Vagina (tissue), 2 donors: ENCODE measurements around the gene CEP89.

Source experiments
- POLR2A ChIP-seq, 2 donors: fragments of 450-650 bp; IDR thresholded peaks; one replicate each; pipeline ENCODE4 v1.6.1; 2017; ENCODE audit warnings: antibody characterized with exemption in 2 of 2, mild to moderate bottlenecking in 2 of 2, moderate library complexity in 2 of 2
- TF ChIP-seq, protein P1 (sequence below), 3 experiments: fragments of 450-650 bp in 2 of 3; fragments of 200-600 bp in 1 of 3; sonication (generic) in 1 of 3; IDR thresholded peaks; one replicate each; pipeline ENCODE4 v1.5.1; 2017 to 2019; ENCODE audit warnings: antibody characterized with exemption in 3 of 3, mild to moderate bottlenecking in 2 of 3, moderate library complexity in 2 of 3

DNA sequence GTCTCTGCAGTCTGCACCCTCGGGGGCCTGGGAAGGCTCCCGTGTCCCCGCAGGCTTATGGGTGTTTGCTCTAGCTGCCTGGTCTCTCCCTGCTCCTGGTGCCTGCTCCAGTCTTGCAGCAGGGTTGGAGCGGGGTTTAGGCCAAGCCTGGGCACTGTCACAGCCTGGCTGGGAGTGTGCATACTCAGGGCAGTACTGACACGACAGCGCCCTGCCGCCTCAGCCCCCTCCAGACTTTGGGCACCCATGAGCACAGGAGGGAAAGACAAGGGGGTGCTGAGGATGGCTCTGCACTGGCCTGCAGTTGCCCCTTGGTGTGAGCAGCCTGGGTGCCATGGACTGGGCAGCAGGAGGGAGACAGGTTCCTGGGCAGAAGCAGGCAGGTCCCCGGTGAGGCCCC, 35.7 kb downstream of the CEP89 start:
- TF ChIP-seq, protein P1, sequence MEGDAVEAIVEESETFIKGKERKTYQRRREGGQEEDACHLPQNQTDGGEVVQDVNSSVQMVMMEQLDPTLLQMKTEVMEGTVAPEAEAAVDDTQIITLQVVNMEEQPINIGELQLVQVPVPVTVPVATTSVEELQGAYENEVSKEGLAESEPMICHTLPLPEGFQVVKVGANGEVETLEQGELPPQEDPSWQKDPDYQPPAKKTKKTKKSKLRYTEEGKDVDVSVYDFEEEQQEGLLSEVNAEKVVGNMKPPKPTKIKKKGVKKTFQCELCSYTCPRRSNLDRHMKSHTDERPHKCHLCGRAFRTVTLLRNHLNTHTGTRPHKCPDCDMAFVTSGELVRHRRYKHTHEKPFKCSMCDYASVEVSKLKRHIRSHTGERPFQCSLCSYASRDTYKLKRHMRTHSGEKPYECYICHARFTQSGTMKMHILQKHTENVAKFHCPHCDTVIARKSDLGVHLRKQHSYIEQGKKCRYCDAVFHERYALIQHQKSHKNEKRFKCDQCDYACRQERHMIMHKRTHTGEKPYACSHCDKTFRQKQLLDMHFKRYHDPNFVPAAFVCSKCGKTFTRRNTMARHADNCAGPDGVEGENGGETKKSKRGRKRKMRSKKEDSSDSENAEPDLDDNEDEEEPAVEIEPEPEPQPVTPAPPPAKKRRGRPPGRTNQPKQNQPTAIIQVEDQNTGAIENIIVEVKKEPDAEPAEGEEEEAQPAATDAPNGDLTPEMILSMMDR (IDR thresholded peaks at IDR 0.05): no peak
- TF ChIP-seq POLR2A (IDR thresholded peaks at IDR 0.05): no peak
